Measurements from ENCODE around the gene PRM1. TPM values are rescaled to one million over a fixed set of nuclear protein-coding genes. Genes with fewer than 3 reads are reported as not detected.

The PRM1 gene
- total RNA-seq, 1 donor, result not detected

- no peak for DNase-seq (ENCODE audit: low read depth)
- H3K4me3 ChIP-seq (ENCODE audit: low read depth, low read length), result no peak overlapping the region
- no peak for TF ChIP-seq CTCF (IDR thresholded peaks at IDR 0.05; ENCODE audit: insufficient read depth, low read depth, low read length)
Observed at GRCh38 chr16:11314309-11314894, 33.3 kb upstream of the PRM1 start.

- no peak for DNase-seq (ENCODE audit: low read depth)
- TF ChIP-seq CTCF (IDR thresholded peaks at IDR 0.05; ENCODE audit: insufficient read depth, low read depth, low read length), result no peak
- H3K4me3 ChIP-seq (ENCODE audit: low read depth, low read length), result no peak overlapping the region
Observed at GRCh38 chr16:11313493-11314308, 32.6 kb upstream of the PRM1 start.

- TF ChIP-seq CTCF (IDR thresholded peaks at IDR 0.05; ENCODE audit: insufficient read depth, low read depth, low read length), result no peak
- no peak overlapping the region for H3K4me3 ChIP-seq (ENCODE audit: low read depth, low read length)
- peak; percentile 72 for DNase-seq (ENCODE audit: low read depth)
Observed at GRCh38 chr16:11312718-11313492, 31.8 kb upstream of the PRM1 start.

- H3K4me3 ChIP-seq (ENCODE audit: low read depth, low read length), result no peak overlapping the region
- peak; percentile 18 for DNase-seq (ENCODE audit: low read depth)
- no peak for TF ChIP-seq CTCF (IDR thresholded peaks at IDR 0.05; ENCODE audit: insufficient read depth, low read depth, low read length)
Observed at GRCh38 chr16:11310997-11311561, 29.9 kb upstream of the PRM1 start.

GRCh38 chr16:11310634-11310977 is 29.5 kb upstream of the PRM1 start:
- DNase-seq (ENCODE audit: low read depth), result no peak
- no peak overlapping the region for H3K4me3 ChIP-seq (ENCODE audit: low read depth, low read length)
- no peak for TF ChIP-seq CTCF (IDR thresholded peaks at IDR 0.05; ENCODE audit: insufficient read depth, low read depth, low read length)

- H3K4me3 ChIP-seq (ENCODE audit: low read depth, low read length), result no peak overlapping the region
- peak; percentile 26 for DNase-seq (ENCODE audit: low read depth)
- TF ChIP-seq CTCF (IDR thresholded peaks at IDR 0.05; ENCODE audit: insufficient read depth, low read depth, low read length), result no peak
Observed at GRCh38 chr16:11309895-11310633, 28.9 kb upstream of the PRM1 start.

All from fibroblast of villous mesenchyme (primary cell).